NCI-H2107 (cell line): ENCODE results near the gene SH3BP4.

Source experiments
- DNase-seq: peaks from one replicate; lab custom pipeline; 2025; lab: John Stamatoyannopoulos, UW

Gene SH3BP4

GRCh38 chr2:234998404-234999211, 46.8 kb downstream of the SH3BP4 start:
- peak; percentile 31 for DNase-seq

GRCh38 chr2:234999740-235000425, 48.1 kb downstream of the SH3BP4 start:
- no peak for DNase-seq

- no peak for DNase-seq
These were observed 48.8 kb downstream of the SH3BP4 start for GRCh38 chr2:235000426-235001236.

GRCh38 chr2:235001237-235002133, 49.7 kb downstream of the SH3BP4 start:
- DNase-seq: no peak

GRCh38 chr2:235002198-235003095, 50.6 kb downstream of the SH3BP4 start:
- DNase-seq: no peak

- no peak for DNase-seq
These were observed 51.4 kb downstream of the SH3BP4 start for GRCh38 chr2:235003096-235003775.

- DNase-seq: no peak
These were observed 52.6 kb downstream of the SH3BP4 start for GRCh38 chr2:235004329-235004903.

GRCh38 chr2:235005023-235005422, 53.2 kb downstream of the SH3BP4 start:
- no peak for DNase-seq

- DNase-seq: peak; percentile 37
These were observed 53.9 kb downstream of the SH3BP4 start for GRCh38 chr2:235005603-235006259.

GRCh38 chr2:235006461-235006860, 54.6 kb downstream of the SH3BP4 start:
- DNase-seq: no peak

GRCh38 chr2:235006986-235007385, 55.2 kb downstream of the SH3BP4 start:
- no peak for DNase-seq

- no peak for DNase-seq
These were observed 56.0 kb downstream of the SH3BP4 start for GRCh38 chr2:235007664-235008457.

GRCh38 chr2:235008584-235009044, 56.8 kb downstream of the SH3BP4 start:
- no peak for DNase-seq

GRCh38 chr2:235009081-235009480, 57.3 kb downstream of the SH3BP4 start:
- DNase-seq: no peak

GRCh38 chr2:235010117-235010714, 58.4 kb downstream of the SH3BP4 start:
- DNase-seq: no peak

- DNase-seq: no peak
These were observed 59.8 kb downstream of the SH3BP4 start for GRCh38 chr2:235011607-235011928.

- no peak for DNase-seq
These were observed 60.3 kb downstream of the SH3BP4 start for GRCh38 chr2:235011929-235012631.
